Naive B cell (primary cell): ENCODE data around the gene MAP2K4. TPM values are rescaled to one million over a fixed set of nuclear protein-coding genes. Genes with fewer than 3 reads are reported as not detected.
A peak's percentile ranks its signal among the peaks of the same experiment; 100 is the strongest.
"Not testable (repeated sequence)": the region's sequence is repeated elsewhere in the genome, so short reads cannot be mapped to it uniquely, and the experiment has no call there.

Source experiments
- ATAC-seq, 2 donors: fragments of 150-1000 bp; cut with Tn5 transposase; 2 replicates each; pipeline ENCODE4 v1.10.0; 2021; ENCODE audit warnings: low read depth in 2 of 2, mild to moderate bottlenecking in 2 of 2, moderate library complexity in 2 of 2
- DNase-seq: peaks from one replicate; pipeline ENCODE4 v3.0.0; 2022
- H3K27ac Mint-ChIP-seq, 6 donors: one replicate each; pipeline ENCODE4 v1.8.0; 2020 to 2022; ENCODE audit warnings: mild to moderate bottlenecking in 6 of 6, mixed read lengths in 6 of 6, moderate library complexity in 5 of 6, inconsistent platforms in 2 of 6
- H3K27me3 Mint-ChIP-seq, 3 donors: one replicate each; pipeline ENCODE4 v1.8.0; 2021 to 2022; ENCODE audit warnings: mixed read lengths in 3 of 3, mild to moderate bottlenecking in 1 of 3
- H3K36me3 Mint-ChIP-seq, 2 donors: one replicate each; pipeline ENCODE4 v1.8.0; 2020 to 2022; ENCODE audit warnings: mixed read lengths in 2 of 2, inconsistent platforms in 1 of 2, mild to moderate bottlenecking in 1 of 2
- H3K4me1 Mint-ChIP-seq, 3 donors: one replicate each; pipeline ENCODE4 v1.8.0; 2020 to 2022; ENCODE audit warnings: mixed read lengths in 3 of 3, inconsistent platforms in 1 of 3, mild to moderate bottlenecking in 1 of 3, moderate library complexity in 1 of 3
- H3K4me3 Mint-ChIP-seq, 8 donors: one replicate each; pipeline ENCODE4 v1.8.0; 2020 to 2022; ENCODE audit warnings: mild to moderate bottlenecking in 8 of 8, mixed read lengths in 8 of 8, moderate library complexity in 8 of 8, inconsistent platforms in 2 of 8
- H3K9me3 Mint-ChIP-seq, 7 donors: one replicate each; pipeline ENCODE4 v1.8.0; 2020 to 2022; ENCODE audit warnings: mixed read lengths in 7 of 7, mild to moderate bottlenecking in 5 of 7, inconsistent platforms in 2 of 7, moderate library complexity in 1 of 7
- polyA plus RNA-seq, 6 donors: library from polyadenylated mRNA; unstranded; fragments of 300-500 nt; fragmentation: Illumina TruSeq; gene quantifications; one replicate each; pipeline ENCODE4 v1.2.3, GENCODE V29; 2021; ENCODE audit warnings: low read depth in 6 of 6

The MAP2K4 gene
- 10 to 100 TPM in 5 of 6 donors, 1 to 10 TPM in 1; 8.2 to 25.5 (median 20.7) TPM for polyA plus RNA-seq

DNA sequence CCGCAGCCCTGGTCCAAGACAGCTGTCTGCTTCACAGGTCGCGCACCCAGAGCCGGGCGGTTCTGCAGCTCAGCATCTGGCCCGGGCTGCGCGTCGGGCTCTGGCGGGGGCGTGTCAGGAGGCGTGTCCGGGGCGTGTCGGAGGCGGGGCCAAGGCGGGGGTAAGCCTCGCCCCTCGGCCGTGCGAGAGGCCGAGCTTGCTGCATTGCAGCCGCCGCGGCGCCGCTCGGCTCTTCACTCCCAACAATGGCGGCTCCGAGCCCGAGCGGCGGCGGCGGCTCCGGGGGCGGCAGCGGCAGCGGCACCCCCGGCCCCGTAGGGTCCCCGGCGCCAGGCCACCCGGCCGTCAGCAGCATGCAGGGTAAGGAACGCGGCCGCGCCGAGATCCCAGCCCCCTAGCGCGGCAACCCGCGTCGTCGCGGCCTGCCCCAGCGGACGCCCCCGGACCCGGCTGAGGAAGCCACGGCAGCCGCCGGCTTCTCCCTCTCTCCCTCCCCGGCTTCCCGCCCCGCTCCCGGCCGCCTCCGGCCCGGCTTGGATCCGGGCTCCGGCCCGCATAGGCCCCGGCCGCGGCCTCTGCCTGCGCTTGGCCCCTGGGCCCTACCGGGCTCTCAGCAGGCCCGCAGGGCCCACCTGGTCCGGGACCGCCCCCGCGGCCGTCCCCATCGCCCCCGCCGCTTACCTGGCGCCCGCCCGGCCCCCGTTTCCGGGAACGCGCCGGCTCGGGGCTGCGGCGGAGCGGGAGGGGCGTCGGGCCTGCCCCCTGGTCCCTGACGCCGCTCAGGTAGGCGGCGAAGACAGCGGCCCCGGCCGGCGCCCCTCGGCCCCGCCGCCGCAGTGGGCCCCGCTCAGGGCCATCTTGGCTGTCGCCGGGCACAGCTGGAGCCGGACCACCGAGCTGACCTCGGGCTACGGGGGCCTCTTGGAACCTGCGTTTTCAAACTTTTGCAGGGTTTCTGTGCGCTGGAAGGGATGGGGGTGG is at the start of gene MAP2K4:
Gene MAP2K4 (plus strand): TSS at position 236 of the 981 bp plus-strand sequence. CDS start 10 bp downstream, at position 246.
- H3K36me3 Mint-ChIP-seq = no peaks in the 10 kb centered on the region
- H3K27me3 Mint-ChIP-seq = no peaks in the 10 kb centered on the region
- peak; percentile 92 to 93 for ATAC-seq

GRCh38 chr17:11972741-11973140 is 47.9 kb upstream of the MAP2K4 start:
- not testable (repeated sequence) for H3K4me1 Mint-ChIP-seq, H3K27me3 Mint-ChIP-seq, H3K4me3 Mint-ChIP-seq, DNase-seq, ATAC-seq
- Mint-ChIP-seq H3K9me3 (peaks cover 3 to 21% (median 13%) of the 10 kb centered on the region in 7 donors), H3K36me3 (peaks cover 26 to 47% of the 10 kb centered on the region in 2 donors), H3K27ac (peak overlapping the region in 1 of 6 donors; percentile 15)

More for the DNA sequence above, at the start of gene MAP2K4:
- Mint-ChIP-seq H3K4me1 (peaks cover 18 to 38% (median 28%) of the 10 kb centered on the region in 3 donors), H3K4me3 (peak within 1 kb of the TSS; percentile 74 to 90 (median 80)), H3K27ac (peak within 1 kb of the TSS; percentile 28 to 85 (median 68)), H3K9me3 (no peaks in the 10 kb centered on the region)
- peak; percentile 94 for DNase-seq

DNA sequence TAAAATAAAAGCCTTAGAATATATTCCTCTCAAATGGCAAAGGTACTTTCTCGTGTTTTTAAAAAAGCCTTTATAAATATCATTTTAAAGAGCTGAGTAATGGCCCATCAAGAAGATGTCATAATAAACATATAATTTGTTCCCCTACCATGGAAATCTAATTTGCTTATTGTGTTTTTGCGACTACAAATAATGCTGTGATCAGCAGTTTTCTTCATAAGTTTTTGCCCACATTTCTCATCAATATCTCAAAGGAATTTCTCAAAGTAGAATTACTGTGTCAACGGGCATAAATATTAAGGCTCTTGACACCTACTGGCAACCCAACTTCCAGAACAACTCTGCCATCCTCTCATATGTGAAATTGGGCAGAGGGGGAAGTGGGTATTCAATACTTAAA is 40.9 kb upstream of the MAP2K4 start:
- H3K9me3 Mint-ChIP-seq = no peaks in the 10 kb centered on the region
- no peak overlapping the region for H3K27ac Mint-ChIP-seq
- DNase-seq = no peak
- H3K27me3 Mint-ChIP-seq = no peaks in the 10 kb centered on the region
- peaks cover 53 to 56% of the 10 kb centered on the region in 2 donors for H3K36me3 Mint-ChIP-seq
- ATAC-seq = no peak
- peaks cover 0 to 3% (median 2%) of the 10 kb centered on the region in 3 donors for H3K4me1 Mint-ChIP-seq
- H3K4me3 Mint-ChIP-seq = no peak overlapping the region

DNA sequence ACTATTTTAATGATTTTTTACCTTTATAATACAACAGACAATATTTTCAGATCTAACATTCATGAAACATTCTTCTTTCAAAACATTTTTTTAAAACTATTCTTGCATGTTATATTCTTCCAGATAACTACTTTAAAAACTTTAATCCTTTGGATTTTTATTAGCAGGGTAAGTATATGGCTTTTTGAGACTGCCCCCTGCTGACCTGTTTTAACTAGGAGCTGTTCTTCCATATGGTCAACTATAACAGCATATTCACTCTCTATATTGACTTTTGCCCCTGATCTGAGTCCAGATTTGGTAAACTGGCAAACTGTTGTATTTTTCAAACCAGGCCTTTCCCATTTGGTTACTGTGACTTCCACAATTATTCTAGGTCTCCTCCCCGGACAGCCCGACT is 39.9 kb upstream of the MAP2K4 start:
- Mint-ChIP-seq H3K36me3 (peaks cover 53 to 56% of the 10 kb centered on the region in 2 donors), H3K9me3 (no peaks in the 10 kb centered on the region), H3K27ac (peak overlapping the region in 1 of 6 donors; percentile 21), H3K4me1 (peaks cover 0 to 2% (median 0%) of the 10 kb centered on the region in 3 donors), H3K27me3 (no peaks in the 10 kb centered on the region), H3K4me3 (no peak overlapping the region)
- DNase-seq = no peak
- no peak for ATAC-seq

DNA sequence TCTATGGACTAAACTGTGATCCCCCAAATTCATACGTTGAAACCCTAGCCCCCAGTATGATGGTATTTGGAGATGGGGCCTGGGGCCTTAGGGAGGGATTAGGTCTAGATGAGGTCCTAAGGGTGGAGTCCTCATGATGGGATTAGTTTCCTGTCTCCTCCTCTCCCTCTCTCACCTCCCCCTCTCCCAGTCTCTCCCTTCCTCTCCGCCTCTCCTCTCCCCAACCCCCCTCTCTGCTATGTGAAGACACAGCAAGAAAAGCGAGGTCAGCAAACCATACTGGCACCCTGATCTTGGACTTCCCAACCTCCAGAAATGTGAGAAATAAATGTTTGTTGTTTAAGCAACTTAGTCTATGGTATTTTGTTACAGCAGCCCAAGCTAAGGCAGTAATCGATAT is 38.8 kb upstream of the MAP2K4 start:
- Mint-ChIP-seq H3K4me1 (no peaks in the 10 kb centered on the region), H3K4me3 (no peak overlapping the region), H3K27me3 (no peaks in the 10 kb centered on the region), H3K36me3 (peaks cover 48 to 54% of the 10 kb centered on the region in 2 donors), H3K9me3 (no peaks in the 10 kb centered on the region), H3K27ac (no peak overlapping the region)
- ATAC-seq = no peak
- DNase-seq = no peak

GRCh38 chr17:11986179-11986941 is 34.3 kb upstream of the MAP2K4 start:
- no peak for ATAC-seq

DNA sequence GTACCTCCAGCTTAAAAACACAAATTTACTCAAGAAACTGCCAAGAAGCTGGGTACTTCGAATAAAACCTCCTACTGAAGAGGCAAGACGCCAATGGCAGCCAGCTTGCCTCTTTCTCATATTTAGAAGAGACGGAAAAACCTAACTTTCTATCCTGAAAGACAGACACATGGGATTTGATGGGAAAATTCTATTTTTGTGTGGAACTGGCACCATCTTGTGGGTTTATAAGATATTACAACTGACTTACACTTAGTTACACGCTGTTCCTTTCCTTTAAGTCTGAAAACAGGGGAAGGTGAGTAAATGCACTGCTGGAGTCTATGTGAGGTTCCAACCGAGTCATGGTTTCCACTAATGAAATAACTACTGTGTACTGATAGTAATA is 33.7 kb upstream of the MAP2K4 start:
- H3K27ac Mint-ChIP-seq = peak overlapping the region in 1 of 6 donors; percentile 76
- DNase-seq = no peak
- no peaks in the 10 kb centered on the region for H3K27me3 Mint-ChIP-seq
- ATAC-seq = no peak
- H3K9me3 Mint-ChIP-seq = no peaks in the 10 kb centered on the region
- H3K4me1 Mint-ChIP-seq = peaks cover 0 to 7% (median 6%) of the 10 kb centered on the region in 3 donors
- H3K36me3 Mint-ChIP-seq = peaks cover 49 to 56% of the 10 kb centered on the region in 2 donors
- H3K4me3 Mint-ChIP-seq = no peak overlapping the region

More at GRCh38 chr17:11986179-11986941, 34.3 kb upstream of the MAP2K4 start:
- Mint-ChIP-seq H3K27ac (peak overlapping the region in 1 of 6 donors; percentile 76), H3K4me1 (peaks cover 0 to 7% (median 4%) of the 10 kb centered on the region in 3 donors), H3K27me3 (no peaks in the 10 kb centered on the region), H3K4me3 (no peak overlapping the region), H3K9me3 (no peaks in the 10 kb centered on the region), H3K36me3 (peaks cover 52 to 57% of the 10 kb centered on the region in 2 donors)
- no peak for DNase-seq

GRCh38 chr17:11990363-11990983 is 30.2 kb upstream of the MAP2K4 start:
- DNase-seq (no peak), ATAC-seq (no peak)
- peak overlapping the region in 2 of 6 donors; percentile 38 to 52 for H3K27ac Mint-ChIP-seq
- H3K4me3 Mint-ChIP-seq = peak overlapping the region in 1 of 8 donors; percentile 3
- peaks cover 11 to 20% (median 16%) of the 10 kb centered on the region in 3 donors for H3K4me1 Mint-ChIP-seq
- H3K9me3 Mint-ChIP-seq = no peaks in the 10 kb centered on the region
- H3K27me3 Mint-ChIP-seq = no peaks in the 10 kb centered on the region
- peaks cover 22 to 33% of the 10 kb centered on the region in 2 donors for H3K36me3 Mint-ChIP-seq

GRCh38 chr17:11991461-11991860 is 29.2 kb upstream of the MAP2K4 start:
- Mint-ChIP-seq H3K4me3 (no peak overlapping the region), H3K36me3 (peaks cover 22 to 33% of the 10 kb centered on the region in 2 donors), H3K4me1 (peaks cover 12 to 25% (median 20%) of the 10 kb centered on the region in 3 donors), H3K27ac (no peak overlapping the region), H3K9me3 (no peaks in the 10 kb centered on the region), H3K27me3 (no peaks in the 10 kb centered on the region)
- DNase-seq = no peak
- no peak for ATAC-seq

DNA sequence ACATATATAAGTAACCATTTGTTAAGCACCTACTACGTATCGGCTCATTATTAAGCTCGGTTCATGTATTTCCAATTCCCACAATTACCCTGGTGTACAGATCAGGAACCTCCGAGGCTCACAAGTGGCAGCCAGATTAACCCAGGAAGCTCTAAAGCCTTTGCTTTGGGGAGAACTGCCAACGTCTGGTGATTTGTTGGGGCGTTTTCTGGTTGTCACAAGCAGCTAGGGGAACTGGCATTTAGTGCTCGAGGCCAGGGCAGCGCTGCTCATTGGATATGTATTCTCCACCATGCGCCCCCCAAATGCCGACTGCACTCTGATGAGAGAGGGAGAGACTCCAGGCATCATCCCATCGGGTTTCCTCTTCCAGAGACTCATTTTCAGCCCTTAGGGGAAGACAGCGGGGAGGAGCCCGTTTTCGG is 23.9 kb upstream of the MAP2K4 start:
- peak overlapping the region; percentile 92 to 97 (median 93) for H3K27ac Mint-ChIP-seq
- ATAC-seq (peak; percentile 57 to 62), DNase-seq (no peak)
- H3K36me3 Mint-ChIP-seq = no peaks in the 10 kb centered on the region
- peak overlapping the region; percentile 92 to 98 (median 95) for H3K4me3 Mint-ChIP-seq
- H3K9me3 Mint-ChIP-seq = peaks cover 0 to 5% (median 0%) of the 10 kb centered on the region in 7 donors
- peaks cover 16 to 29% (median 28%) of the 10 kb centered on the region in 3 donors for H3K4me1 Mint-ChIP-seq
- H3K27me3 Mint-ChIP-seq = no peaks in the 10 kb centered on the region

DNA sequence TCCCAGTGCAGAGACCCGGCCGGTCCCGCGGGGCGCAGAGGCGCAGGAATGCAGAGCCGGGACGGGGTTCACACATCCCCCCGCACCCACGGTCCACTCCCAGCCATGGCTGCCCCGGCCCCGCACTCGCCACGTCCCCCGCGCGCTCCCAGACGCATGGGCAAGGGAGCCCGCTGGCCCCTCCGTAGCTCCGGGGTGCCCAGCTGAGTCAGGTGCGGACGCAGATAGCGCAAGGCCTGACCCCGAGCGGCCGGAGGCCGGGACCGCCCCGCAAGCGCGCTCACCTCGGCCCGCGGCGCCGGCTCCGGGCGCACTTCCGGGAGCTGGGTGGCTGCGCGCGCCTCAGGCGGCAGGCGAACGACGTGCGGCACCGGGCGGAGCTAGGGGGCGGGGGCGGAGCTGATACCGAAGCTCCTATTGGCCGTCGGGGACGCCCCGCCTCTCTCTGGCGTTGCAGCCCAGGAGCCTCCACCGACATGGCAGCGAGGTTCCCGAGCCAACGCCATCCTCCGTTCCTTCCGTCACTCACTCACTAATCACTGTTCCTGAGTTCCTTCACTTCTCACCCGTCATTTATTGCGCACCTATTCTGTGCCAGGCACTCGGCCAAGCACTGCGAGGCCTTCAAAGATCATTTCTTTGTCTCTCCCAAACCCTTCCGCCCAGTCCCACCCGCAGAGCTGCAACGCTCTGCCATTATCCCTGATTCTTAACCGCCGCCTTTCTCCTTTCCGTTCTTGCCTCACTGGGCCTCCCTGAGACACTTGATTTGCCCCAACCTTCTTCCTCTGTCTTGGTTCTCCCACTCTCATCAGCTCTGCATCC is 23.3 kb upstream of the MAP2K4 start, which contains the start of gene ZNF18:
Gene ZNF18 (minus strand): TSS at position 329 of the 825 bp plus-strand sequence. CDS start 4,646 bp downstream, outside the sequence.
- peak; percentile 95 for DNase-seq
- no peaks in the 10 kb centered on the region for H3K27me3 Mint-ChIP-seq

DNA sequence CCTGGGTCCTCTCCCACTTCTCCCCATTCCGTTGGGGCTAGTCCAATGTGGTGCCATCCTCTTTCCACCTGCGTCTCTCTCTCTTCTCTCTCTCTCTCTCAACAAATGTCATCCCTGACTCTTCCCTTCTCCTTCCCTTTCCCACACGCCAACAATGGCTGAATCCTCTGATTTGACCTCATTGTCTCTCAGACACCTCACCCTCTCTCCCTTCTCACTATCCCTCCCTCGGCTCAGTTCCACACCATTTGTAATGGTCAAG is 22.8 kb upstream of the MAP2K4 start:
- peaks cover 16 to 28% (median 25%) of the 10 kb centered on the region in 3 donors for H3K4me1 Mint-ChIP-seq
- H3K27ac Mint-ChIP-seq = peak overlapping the region; percentile 91 to 99 (median 95)
- no peak for ATAC-seq
- no peak for DNase-seq
- peak overlapping the region; percentile 92 to 99 (median 96) for H3K4me3 Mint-ChIP-seq
- no peaks in the 10 kb centered on the region for H3K36me3 Mint-ChIP-seq
- peaks cover 0 to 5% (median 0%) of the 10 kb centered on the region in 7 donors for H3K9me3 Mint-ChIP-seq
- no peaks in the 10 kb centered on the region for H3K27me3 Mint-ChIP-seq

More for the DNA sequence above, 23.3 kb upstream of the MAP2K4 start, which contains the start of gene ZNF18:
- ATAC-seq = peak; percentile 91 to 92
- Mint-ChIP-seq H3K4me3 (peak within 1 kb of the TSS; percentile 92 to 99 (median 96)), H3K4me1 (peaks cover 16 to 29% (median 28%) of the 10 kb centered on the region in 3 donors), H3K27ac (peak within 1 kb of the TSS; percentile 93 to 99 (median 96)), H3K9me3 (peaks cover 0 to 5% (median 0%) of the 10 kb centered on the region in 7 donors), H3K36me3 (no peaks in the 10 kb centered on the region)
